ENCODE measurements around the gene NR2F1.

The NR2F1 gene

DNA sequence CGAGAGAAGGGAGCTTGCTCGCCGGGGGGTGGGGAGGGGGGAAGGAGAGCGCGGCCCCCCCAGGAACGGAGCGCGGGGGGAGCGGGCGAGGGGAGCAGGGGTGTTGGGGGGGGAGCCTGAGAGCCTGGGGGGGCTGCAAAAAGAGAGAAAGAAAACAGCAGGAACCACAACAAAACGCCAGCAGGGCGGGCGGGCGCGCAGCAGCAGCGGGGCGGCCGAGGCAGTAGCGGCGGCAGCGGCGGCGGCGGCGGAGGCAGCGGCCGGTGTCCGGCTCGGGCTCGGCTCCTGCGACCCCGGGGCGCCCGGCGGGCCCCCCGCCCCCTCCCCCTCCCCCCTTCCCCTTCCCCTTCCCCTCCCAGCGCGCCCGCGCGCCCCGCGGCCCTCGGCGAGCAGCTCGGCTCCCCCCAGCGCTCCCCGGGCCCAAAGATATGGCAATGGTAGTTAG lies 1.6 kb downstream of the NR2F1 start:
- TF ChIP-seq ESRRG (CRISPR knock-in tag; IDR thresholded peaks at IDR 0.05), result no peak
- no peak for TF ChIP-seq PPARA (CRISPR knock-in tag; IDR thresholded peaks at IDR 0.05; ENCODE audit: borderline replicate concordance)
- no peak for TF ChIP-seq ZFP30 (CRISPR knock-in tag; IDR thresholded peaks at IDR 0.05)
- TF ChIP-seq, protein P1, sequence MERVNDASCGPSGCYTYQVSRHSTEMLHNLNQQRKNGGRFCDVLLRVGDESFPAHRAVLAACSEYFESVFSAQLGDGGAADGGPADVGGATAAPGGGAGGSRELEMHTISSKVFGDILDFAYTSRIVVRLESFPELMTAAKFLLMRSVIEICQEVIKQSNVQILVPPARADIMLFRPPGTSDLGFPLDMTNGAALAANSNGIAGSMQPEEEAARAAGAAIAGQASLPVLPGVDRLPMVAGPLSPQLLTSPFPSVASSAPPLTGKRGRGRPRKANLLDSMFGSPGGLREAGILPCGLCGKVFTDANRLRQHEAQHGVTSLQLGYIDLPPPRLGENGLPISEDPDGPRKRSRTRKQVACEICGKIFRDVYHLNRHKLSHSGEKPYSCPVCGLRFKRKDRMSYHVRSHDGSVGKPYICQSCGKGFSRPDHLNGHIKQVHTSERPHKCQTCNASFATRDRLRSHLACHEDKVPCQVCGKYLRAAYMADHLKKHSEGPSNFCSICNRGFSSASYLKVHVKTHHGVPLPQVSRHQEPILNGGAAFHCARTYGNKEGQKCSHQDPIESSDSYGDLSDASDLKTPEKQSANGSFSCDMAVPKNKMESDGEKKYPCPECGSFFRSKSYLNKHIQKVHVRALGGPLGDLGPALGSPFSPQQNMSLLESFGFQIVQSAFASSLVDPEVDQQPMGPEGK (CRISPR knock-in tag; IDR thresholded peaks at IDR 0.05; ENCODE audit: borderline replicate concordance), result no peak
- TF ChIP-seq, protein P2, sequence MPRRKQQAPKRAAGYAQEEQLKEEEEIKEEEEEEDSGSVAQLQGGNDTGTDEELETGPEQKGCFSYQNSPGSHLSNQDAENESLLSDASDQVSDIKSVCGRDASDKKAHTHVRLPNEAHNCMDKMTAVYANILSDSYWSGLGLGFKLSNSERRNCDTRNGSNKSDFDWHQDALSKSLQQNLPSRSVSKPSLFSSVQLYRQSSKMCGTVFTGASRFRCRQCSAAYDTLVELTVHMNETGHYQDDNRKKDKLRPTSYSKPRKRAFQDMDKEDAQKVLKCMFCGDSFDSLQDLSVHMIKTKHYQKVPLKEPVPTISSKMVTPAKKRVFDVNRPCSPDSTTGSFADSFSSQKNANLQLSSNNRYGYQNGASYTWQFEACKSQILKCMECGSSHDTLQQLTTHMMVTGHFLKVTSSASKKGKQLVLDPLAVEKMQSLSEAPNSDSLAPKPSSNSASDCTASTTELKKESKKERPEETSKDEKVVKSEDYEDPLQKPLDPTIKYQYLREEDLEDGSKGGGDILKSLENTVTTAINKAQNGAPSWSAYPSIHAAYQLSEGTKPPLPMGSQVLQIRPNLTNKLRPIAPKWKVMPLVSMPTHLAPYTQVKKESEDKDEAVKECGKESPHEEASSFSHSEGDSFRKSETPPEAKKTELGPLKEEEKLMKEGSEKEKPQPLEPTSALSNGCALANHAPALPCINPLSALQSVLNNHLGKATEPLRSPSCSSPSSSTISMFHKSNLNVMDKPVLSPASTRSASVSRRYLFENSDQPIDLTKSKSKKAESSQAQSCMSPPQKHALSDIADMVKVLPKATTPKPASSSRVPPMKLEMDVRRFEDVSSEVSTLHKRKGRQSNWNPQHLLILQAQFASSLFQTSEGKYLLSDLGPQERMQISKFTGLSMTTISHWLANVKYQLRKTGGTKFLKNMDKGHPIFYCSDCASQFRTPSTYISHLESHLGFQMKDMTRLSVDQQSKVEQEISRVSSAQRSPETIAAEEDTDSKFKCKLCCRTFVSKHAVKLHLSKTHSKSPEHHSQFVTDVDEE (CRISPR knock-in tag; IDR thresholded peaks at IDR 0.05), result no peak
- no peak for TF ChIP-seq ZFP3 (CRISPR knock-in tag; IDR thresholded peaks at IDR 0.05)
- no peak for TF ChIP-seq ZC3H10 (CRISPR knock-in tag; IDR thresholded peaks at IDR 0.05)
- TF ChIP-seq CSDC2 (CRISPR knock-in tag; IDR thresholded peaks at IDR 0.05), result no peak
- no peak for TF ChIP-seq OSR1 (CRISPR knock-in tag; IDR thresholded peaks at IDR 0.05)
- no peak for ATAC-seq

DNA sequence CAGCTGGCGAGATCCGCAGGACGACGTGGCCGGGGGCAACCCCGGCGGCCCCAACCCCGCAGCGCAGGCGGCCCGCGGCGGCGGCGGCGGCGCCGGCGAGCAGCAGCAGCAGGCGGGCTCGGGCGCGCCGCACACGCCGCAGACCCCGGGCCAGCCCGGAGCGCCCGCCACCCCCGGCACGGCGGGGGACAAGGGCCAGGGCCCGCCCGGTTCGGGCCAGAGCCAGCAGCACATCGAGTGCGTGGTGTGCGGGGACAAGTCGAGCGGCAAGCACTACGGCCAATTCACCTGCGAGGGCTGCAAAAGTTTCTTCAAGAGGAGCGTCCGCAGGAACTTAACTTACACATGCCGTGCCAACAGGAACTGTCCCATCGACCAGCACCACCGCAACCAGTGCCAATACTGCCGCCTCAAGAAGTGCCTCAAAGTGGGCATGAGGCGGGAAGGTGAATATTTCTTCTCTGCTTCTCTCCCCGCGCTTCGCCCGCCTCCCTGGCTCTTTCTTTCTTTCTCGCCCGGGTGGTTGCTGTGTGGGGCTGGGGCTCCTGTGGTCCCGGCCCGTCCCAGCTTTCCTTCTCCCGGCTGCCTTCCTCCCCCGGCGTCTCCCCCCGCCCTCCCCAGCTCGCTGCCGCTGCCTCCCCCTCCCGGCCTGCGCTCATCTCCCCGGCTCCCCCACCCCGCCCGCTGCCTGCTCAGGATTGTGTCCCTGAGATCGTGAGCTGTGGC lies 2.2 kb downstream of the NR2F1 start:
- ATAC-seq, result no peak

DNA sequence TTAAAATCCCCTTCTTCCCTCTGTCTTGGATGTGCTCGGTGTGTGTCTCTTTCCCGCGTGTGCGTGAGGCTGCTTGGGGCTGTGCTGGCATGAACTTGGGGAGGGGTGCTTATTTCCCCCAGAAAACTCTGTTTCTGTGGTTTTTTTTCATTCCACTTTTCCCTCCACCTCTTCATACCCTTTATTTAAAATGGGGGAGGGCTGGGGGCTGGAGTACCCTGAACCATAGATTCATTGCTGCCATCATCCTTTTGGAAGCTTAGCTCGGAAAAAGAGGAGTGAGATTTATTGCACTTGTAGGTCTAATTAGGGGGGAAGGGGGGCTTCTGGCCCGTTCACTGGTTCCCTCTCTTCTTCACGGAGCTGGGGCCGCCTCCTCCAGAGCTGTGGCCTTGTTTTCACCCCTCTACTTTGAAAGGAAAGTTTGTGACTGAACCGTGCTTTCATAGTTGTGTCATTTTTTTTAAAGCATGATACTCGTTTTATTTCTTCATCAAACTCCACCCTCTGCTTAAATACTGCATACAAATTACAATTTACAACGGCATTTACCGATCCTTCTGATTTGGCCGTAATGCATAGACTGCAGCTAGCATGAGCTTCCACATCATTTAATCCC lies 2.9 kb downstream of the NR2F1 start:
- no peak for ATAC-seq
- no peak for TF ChIP-seq ZNF8 (CRISPR knock-in tag; IDR thresholded peaks at IDR 0.05)
- no peak for TF ChIP-seq RARB (CRISPR knock-in tag; IDR thresholded peaks at IDR 0.05)
- TF ChIP-seq, protein P2 (CRISPR knock-in tag; IDR thresholded peaks at IDR 0.05), result no peak
- no peak for TF ChIP-seq CSDC2 (CRISPR knock-in tag; IDR thresholded peaks at IDR 0.05)

More for the DNA sequence above, 2.2 kb downstream of the NR2F1 start:
- TF ChIP-seq ZNF70 (CRISPR knock-in tag; IDR thresholded peaks at IDR 0.05), result no peak
- no peak for TF ChIP-seq RARB (CRISPR knock-in tag; IDR thresholded peaks at IDR 0.05)
- no peak for TF ChIP-seq ZFP3 (CRISPR knock-in tag; IDR thresholded peaks at IDR 0.05)
- no peak for TF ChIP-seq OSR1 (CRISPR knock-in tag; IDR thresholded peaks at IDR 0.05)
- TF ChIP-seq ZC3H10 (CRISPR knock-in tag; IDR thresholded peaks at IDR 0.05), result no peak
- no peak for TF ChIP-seq SNAI2 (CRISPR knock-in tag; IDR thresholded peaks at IDR 0.05)
- TF ChIP-seq ZFP30 (CRISPR knock-in tag; IDR thresholded peaks at IDR 0.05), result no peak

DNA sequence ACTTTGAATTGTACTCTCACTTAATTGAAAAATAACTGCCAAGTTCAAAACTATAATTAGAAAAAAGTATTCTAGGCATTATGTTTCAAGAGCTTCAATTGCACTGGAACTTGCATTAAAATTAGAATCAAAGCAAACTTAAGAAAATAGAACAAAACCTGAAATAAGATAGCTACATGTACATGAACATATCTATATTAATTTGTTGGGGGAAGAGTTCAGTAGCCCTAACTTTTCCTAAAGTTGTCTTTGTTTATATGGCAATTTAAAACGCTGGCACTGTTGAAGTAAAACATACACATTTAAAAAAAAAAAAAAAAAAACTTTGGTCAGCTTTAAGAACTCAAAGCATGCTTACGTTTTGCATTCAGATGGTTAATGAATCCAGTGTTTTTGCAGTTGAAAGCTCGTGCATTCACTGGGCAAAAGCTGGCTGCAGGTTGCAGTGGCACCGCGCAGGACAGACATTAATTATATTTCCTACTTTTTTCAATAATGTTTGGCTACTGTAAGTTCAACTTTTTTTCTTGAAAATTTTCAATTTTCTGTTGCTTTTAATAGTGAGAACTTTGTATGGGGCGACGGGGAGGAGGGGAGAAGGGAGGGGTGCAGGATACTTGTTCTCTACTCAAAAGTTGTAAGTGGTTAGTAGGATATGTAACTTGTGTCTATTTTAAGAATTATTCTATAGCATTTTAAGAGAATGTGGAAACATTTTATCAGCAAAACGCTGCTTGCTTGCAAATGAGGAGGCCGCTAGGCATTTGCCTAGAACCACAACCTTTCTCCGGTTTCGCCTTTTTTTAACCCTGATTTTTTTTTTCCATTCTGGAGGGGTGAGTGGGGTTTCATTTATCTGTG lies 3.9 kb downstream of the NR2F1 start:
- TF ChIP-seq ZC3H10 (CRISPR knock-in tag; IDR thresholded peaks at IDR 0.05) (no peak), SNAI2 (CRISPR knock-in tag; IDR thresholded peaks at IDR 0.05) (no peak), ZNF565 (CRISPR knock-in tag; conservative IDR thresholded peaks at IDR 0.05; ENCODE audit: low read depth) (no peak), ZNF70 (CRISPR knock-in tag; IDR thresholded peaks at IDR 0.05) (no peak), PPARA (CRISPR knock-in tag; IDR thresholded peaks at IDR 0.05; ENCODE audit: borderline replicate concordance) (no peak), OSR1 (CRISPR knock-in tag; IDR thresholded peaks at IDR 0.05) (no peak), ZNF8 (CRISPR knock-in tag; IDR thresholded peaks at IDR 0.05) (no peak), ESRRG (CRISPR knock-in tag; IDR thresholded peaks at IDR 0.05) (no peak), TCF4 (CRISPR knock-in tag; IDR thresholded peaks at IDR 0.05; ENCODE audit: borderline replicate concordance) (no peak), CSDC2 (CRISPR knock-in tag; IDR thresholded peaks at IDR 0.05) (no peak)
- TF ChIP-seq, protein P2 (CRISPR knock-in tag; IDR thresholded peaks at IDR 0.05), result no peak
- TF ChIP-seq, protein P3, sequence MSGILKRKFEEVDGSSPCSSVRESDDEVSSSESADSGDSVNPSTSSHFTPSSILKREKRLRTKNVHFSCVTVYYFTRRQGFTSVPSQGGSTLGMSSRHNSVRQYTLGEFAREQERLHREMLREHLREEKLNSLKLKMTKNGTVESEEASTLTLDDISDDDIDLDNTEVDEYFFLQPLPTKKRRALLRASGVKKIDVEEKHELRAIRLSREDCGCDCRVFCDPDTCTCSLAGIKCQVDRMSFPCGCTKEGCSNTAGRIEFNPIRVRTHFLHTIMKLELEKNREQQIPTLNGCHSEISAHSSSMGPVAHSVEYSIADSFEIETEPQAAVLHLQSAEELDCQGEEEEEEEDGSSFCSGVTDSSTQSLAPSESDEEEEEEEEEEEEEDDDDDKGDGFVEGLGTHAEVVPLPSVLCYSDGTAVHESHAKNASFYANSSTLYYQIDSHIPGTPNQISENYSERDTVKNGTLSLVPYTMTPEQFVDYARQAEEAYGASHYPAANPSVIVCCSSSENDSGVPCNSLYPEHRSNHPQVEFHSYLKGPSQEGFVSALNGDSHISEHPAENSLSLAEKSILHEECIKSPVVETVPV (CRISPR knock-in tag; IDR thresholded peaks at IDR 0.05), result no peak
- TF ChIP-seq, protein P1 (CRISPR knock-in tag; IDR thresholded peaks at IDR 0.05; ENCODE audit: borderline replicate concordance), result no peak

More for the DNA sequence above, 3.9 kb downstream of the NR2F1 start:
- no peak for ATAC-seq

All from SK-N-SH treated with all-trans-retinoic acid at 6 μM for 48 hours (cell line).